ENCODE results near the gene DEFB132. TPM values are rescaled to one million over a fixed set of nuclear protein-coding genes. Genes with fewer than 3 reads are reported as not detected.
"Not testable (repeated sequence)": the region's sequence is repeated elsewhere in the genome, so short reads cannot be mapped to it uniquely, and the experiment has no call there.

Gene DEFB132
- total and polyA plus RNA-seq, 2 donors (not counting 3 experiments of a cell fraction or from before 2014, with no cell fraction given): not detected

DNA sequence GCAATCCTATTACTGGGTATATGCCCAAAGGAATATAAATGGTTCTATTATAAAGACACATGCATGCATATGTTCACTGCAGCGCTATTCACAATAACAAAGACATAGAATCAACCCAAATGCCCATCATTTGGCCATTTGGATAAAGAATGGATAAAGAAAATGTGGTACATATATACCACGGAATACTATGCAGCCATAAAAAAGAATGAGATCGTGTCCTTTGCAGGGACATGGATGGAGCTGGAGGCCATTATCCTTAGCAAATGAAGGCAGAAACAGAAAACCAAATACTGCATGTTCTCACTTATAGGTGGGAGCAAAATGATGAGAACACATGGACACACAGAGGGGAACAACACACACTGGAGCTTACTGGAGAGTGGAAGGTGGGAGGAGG lies 31.6 kb upstream of the DEFB132 start:
- CTCF ChIA-PET; H3K4me1 ChIP-seq (ENCODE audit: control insufficient read depth, extremely low read depth, insufficient read depth, low read length); DNase-seq (ENCODE audit: low read depth, low spot score); BruUV-seq (replicated peaks); H3K9me3 ChIP-seq (replicated peaks; ENCODE audit: control insufficient read depth, insufficient read depth, low read length); H3K27ac ChIP-seq (ENCODE audit: insufficient read depth, low read depth, low read length); H3K4me3 ChIP-seq (replicated peaks in 1 of 3; ENCODE audit: insufficient read depth in 1 of 3, low read depth in 1 of 3, low read length in 3 of 3); POLR2A ChIA-PET; intact Hi-C loops (cut with micrococcal nuclease); dilution Hi-C loops (cut with MboI; ENCODE audit: extremely low pct_ligation_motif_present, low sequenced_read_pairs); H3K9ac ChIP-seq (replicated peaks; ENCODE audit: extremely low read depth, insufficient read depth, low read length); H3K9me1 ChIP-seq (replicated peaks; ENCODE audit: control insufficient read depth, extremely low read depth, insufficient read depth, low read length); H3K4me2 ChIP-seq (ENCODE audit: insufficient read depth, low read length); H3K36me3 ChIP-seq (ENCODE audit: control insufficient read depth in 2 of 2, extremely low read depth in 1 of 2, insufficient read depth in 2 of 2, low read length in 2 of 2); H3K79me2 ChIP-seq (ENCODE audit: control insufficient read depth, insufficient read depth, low read length); H4K20me1 ChIP-seq (replicated peaks; ENCODE audit: control insufficient read depth, extremely low read depth, insufficient read depth, low read length); FAIRE-seq; H2AFZ ChIP-seq (ENCODE audit: low read depth, low read length): not testable (repeated sequence)
- H3K27me3 ChIP-seq (ENCODE audit: control insufficient read depth in 2 of 2, insufficient read depth in 2 of 2, low read length in 2 of 2): peaks cover 6 to 16% of the 10 kb centered on the region in 2 experiments

DNA sequence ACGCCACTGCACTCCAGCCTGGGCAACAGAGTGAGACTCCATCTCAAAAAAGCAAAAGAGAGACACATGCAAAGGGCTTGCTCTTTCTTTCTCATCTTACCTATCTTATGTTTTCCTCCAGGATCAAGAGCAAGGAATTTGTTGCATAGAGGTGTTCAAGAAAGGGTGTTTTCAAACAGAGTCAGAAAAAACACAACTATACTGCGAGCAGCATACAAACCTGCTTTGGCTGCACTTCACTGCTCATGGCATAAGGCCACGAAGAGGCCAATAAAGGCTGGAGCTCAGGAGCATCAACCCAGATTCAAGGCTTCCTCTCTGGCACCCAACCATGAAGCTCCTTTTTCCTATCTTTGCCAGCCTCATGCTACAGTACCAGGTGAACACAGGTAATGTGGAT lies 30.6 kb upstream of the DEFB132 start, which contains the start of gene DEFB129:
TSS of gene DEFB129 (plus strand) at position 301 of the 400 bp plus-strand sequence. CDS start at position 332, 31 bp downstream.
- intact Hi-C loops (cut with micrococcal nuclease) (no loop called here), dilution Hi-C loops (cut with MboI; ENCODE audit: extremely low pct_ligation_motif_present, low sequenced_read_pairs) (no loop called here)
- BruUV-seq (replicated peaks): no TSS peak
- Histone ChIP-seq H3K27ac (ENCODE audit: insufficient read depth, low read depth, low read length) (no peak within 1 kb of the TSS), H3K36me3 (ENCODE audit: control insufficient read depth in 2 of 2, extremely low read depth in 1 of 2, insufficient read depth in 2 of 2, low read length in 2 of 2) (no peaks in the 10 kb centered on the region), H3K4me2 (ENCODE audit: insufficient read depth, low read length) (no peak within 1 kb of the TSS), H3K9me1 (replicated peaks; ENCODE audit: control insufficient read depth, extremely low read depth, insufficient read depth, low read length) (no peaks in the 10 kb centered on the region), H3K4me3 (replicated peaks in 1 of 3; ENCODE audit: insufficient read depth in 1 of 3, low read depth in 1 of 3, low read length in 3 of 3) (no peak within 1 kb of the TSS), H3K79me2 (ENCODE audit: control insufficient read depth, insufficient read depth, low read length) (no peaks in the 10 kb centered on the region), H2AFZ (ENCODE audit: low read depth, low read length) (no peak within 1 kb of the TSS), H4K20me1 (replicated peaks; ENCODE audit: control insufficient read depth, extremely low read depth, insufficient read depth, low read length) (no peaks in the 10 kb centered on the region), H3K9me3 (replicated peaks; ENCODE audit: control insufficient read depth, insufficient read depth, low read length) (no peaks in the 10 kb centered on the region), H3K9ac (replicated peaks; ENCODE audit: extremely low read depth, insufficient read depth, low read length) (no peak within 1 kb of the TSS), H3K27me3 (ENCODE audit: control insufficient read depth in 2 of 2, insufficient read depth in 2 of 2, low read length in 2 of 2) (peaks cover 6 to 14% of the 10 kb centered on the region in 2 experiments), H3K4me1 (ENCODE audit: control insufficient read depth, extremely low read depth, insufficient read depth, low read length) (no peaks in the 10 kb centered on the region)
- no peak for DNase-seq (ENCODE audit: low read depth, low spot score)
- no peak for FAIRE-seq
- no peak for TF ChIP-seq FOS (IDR thresholded peaks at IDR 0.05; ENCODE audit: borderline replicate concordance, insufficient read depth, low read length)
- no peak for TF ChIP-seq POLR2AphosphoS5 (IDR thresholded peaks at IDR 0.05; ENCODE audit: insufficient read depth, low read depth, low read length)
- TF ChIP-seq MYC (IDR thresholded peaks at IDR 0.05; ENCODE audit: low read depth, low read length): no peak
- no peak for TF ChIP-seq JUN (IDR thresholded peaks at IDR 0.05; ENCODE audit: borderline replicate concordance, insufficient read depth, insufficient read length, low read depth)
- TF ChIP-seq POLR2A (IDR thresholded peaks at IDR 0.05; ENCODE audit: low read depth, low read length): no peak
- TF ChIP-seq GATA2 (IDR thresholded peaks at IDR 0.05; ENCODE audit: insufficient read depth, insufficient read length, low read depth, low read length): no peak
- TF ChIP-seq, protein P1, sequence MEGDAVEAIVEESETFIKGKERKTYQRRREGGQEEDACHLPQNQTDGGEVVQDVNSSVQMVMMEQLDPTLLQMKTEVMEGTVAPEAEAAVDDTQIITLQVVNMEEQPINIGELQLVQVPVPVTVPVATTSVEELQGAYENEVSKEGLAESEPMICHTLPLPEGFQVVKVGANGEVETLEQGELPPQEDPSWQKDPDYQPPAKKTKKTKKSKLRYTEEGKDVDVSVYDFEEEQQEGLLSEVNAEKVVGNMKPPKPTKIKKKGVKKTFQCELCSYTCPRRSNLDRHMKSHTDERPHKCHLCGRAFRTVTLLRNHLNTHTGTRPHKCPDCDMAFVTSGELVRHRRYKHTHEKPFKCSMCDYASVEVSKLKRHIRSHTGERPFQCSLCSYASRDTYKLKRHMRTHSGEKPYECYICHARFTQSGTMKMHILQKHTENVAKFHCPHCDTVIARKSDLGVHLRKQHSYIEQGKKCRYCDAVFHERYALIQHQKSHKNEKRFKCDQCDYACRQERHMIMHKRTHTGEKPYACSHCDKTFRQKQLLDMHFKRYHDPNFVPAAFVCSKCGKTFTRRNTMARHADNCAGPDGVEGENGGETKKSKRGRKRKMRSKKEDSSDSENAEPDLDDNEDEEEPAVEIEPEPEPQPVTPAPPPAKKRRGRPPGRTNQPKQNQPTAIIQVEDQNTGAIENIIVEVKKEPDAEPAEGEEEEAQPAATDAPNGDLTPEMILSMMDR (IDR thresholded peaks at IDR 0.05; ENCODE audit: extremely low read depth in 1 of 2, insufficient read depth in 1 of 2, low read depth in 1 of 2, low read length in 2 of 2): no peak
- TF ChIP-seq EZH2 (IDR thresholded peaks at IDR 0.05; ENCODE audit: borderline replicate concordance, low read depth, low read length, severe bottlenecking): no peak
- CTCF ChIA-PET: interaction anchor here (0.7 to 1.3 kb wide), 4 partner anchors 10 to 512 kb away, joined by 3 to 4 read pairs (median 3); no protein-coding TSS in a partner anchor
- POLR2A ChIA-PET: no interaction called here

Data from endothelial cell of umbilical vein (primary cell).